ENCODE data around the gene WDR70. TPM values are rescaled to one million over a fixed set of nuclear protein-coding genes. Genes with fewer than 3 reads are reported as not detected.

Gene WDR70
- total and polyA plus RNA-seq, 10 of the 15 experiments (the other 5 are each of a cell fraction or from before 2014, with no cell fraction given), result 10.9 to 33.6 (median 29.1) TPM

GRCh38 chr5:37662362-37662761, 283.2 kb downstream of the WDR70 start (continued):
- TF ChIP-seq E2F8 (IDR thresholded peaks at IDR 0.05; ENCODE audit: low read depth, partially characterized antibody), result no peak
- no peak for TF ChIP-seq NKRF (conservative IDR thresholded peaks at IDR 0.05)
- no peak for TF ChIP-seq POU2F2 (IDR thresholded peaks at IDR 0.05; ENCODE audit: borderline replicate concordance, low read depth, low read length)

DNA sequence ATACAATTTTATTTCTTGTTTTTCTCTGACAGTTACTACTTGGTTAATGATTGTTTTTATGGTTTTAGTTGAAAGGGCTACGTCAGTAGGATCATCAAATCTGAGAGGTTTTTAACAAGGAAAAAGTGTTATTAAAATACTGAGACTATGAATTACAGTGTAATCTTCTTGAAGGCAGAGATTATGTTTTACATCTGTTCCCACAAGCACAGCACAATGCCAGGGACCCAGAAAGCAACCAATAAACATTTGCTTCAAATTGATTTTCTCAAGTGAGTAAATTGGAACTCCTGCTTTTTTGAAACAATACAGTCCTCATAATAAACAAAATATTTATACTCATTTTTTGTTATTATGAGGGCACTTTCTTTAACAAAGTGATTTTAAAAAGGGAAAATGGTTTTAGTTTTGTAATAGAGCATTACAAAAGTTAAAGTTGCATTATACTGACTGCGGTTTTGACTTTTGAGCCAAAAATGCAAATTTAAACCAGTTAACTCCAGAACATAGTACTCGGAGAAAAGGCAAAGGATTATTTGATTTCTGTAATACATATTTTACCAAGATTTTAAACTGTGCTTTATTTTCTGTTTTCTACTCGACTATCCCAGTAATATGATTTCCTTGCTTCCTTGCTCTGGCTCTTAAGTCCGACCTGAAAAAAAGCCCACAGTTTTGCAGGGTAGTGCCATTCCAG, 283.8 kb downstream of the WDR70 start:
- CTCF ChIA-PET, result interaction anchor here (0.7 kb wide), 1 partner anchor 616 kb away, joined by 3 read pairs; no protein-coding TSS in a partner anchor
- in situ Hi-C loops (cut with MboI), result no loop called here
- Histone ChIP-seq H3K9ac (ENCODE audit: control insufficient read depth, insufficient read depth, low read length) (no peak overlapping the region), H3K27ac (ENCODE audit: control insufficient read depth, insufficient read depth) (no peak overlapping the region), H3K9me3 (replicated peaks; ENCODE audit: control insufficient read depth, insufficient read depth, low read length) (no peaks in the 10 kb centered on the region), H4K20me1 (ENCODE audit: control insufficient read depth, insufficient read depth) (no peaks in the 10 kb centered on the region), H3K4me1 (ENCODE audit: control insufficient read depth, insufficient read depth, low read length) (no peaks in the 10 kb centered on the region), H2AFZ (ENCODE audit: control insufficient read depth, low read depth, low read length) (no peak overlapping the region), H3K4me2 (ENCODE audit: control insufficient read depth, insufficient read depth) (no peak overlapping the region), H3K4me3 (no peak overlapping the region), H3K79me2 (ENCODE audit: control insufficient read depth, insufficient read depth, low read length) (no peaks in the 10 kb centered on the region), H3K36me3 (ENCODE audit: control insufficient read depth in 2 of 2, insufficient read depth in 2 of 2, low read length in 1 of 2) (no peaks in the 10 kb centered on the region), H3K27me3 (replicated peaks in 1 of 2; ENCODE audit: control insufficient read depth in 2 of 2, insufficient read depth in 2 of 2, low read length in 1 of 2) (no peaks in the 10 kb centered on the region)
- POLR2A ChIA-PET, result no interaction called here
- RAD21 ChIA-PET (ENCODE audit: unreplicated experiment), result no interaction called here
- SMC1A ChIA-PET (ENCODE audit: uncharacterized antibody, unreplicated experiment), result no interaction called here
- intact Hi-C loops (cut with micrococcal nuclease; ENCODE audit: unreplicated experiment), result no loop called here
- 98% methylated on average over 5 of the region's 5 CpGs for WGBS (ENCODE audit: insufficient coverage, insufficient replicate concordance, low lambda C conversion rate, missing lambda C conversion rate)
- FAIRE-seq (no peak), ATAC-seq (no peak), DNase-seq (ENCODE audit: low read depth, low spot score) (no peak)
- no TSS peak for BruUV-seq (replicated peaks)
- no peak for TF ChIP-seq KAT2A (conservative IDR thresholded peaks at IDR 0.05; ENCODE audit: control insufficient read depth, low read depth, low read length)
- no peak for TF ChIP-seq TAF1 (IDR thresholded peaks at IDR 0.05; ENCODE audit: borderline replicate concordance, low read depth, low read length)
- TF ChIP-seq, protein P1, sequence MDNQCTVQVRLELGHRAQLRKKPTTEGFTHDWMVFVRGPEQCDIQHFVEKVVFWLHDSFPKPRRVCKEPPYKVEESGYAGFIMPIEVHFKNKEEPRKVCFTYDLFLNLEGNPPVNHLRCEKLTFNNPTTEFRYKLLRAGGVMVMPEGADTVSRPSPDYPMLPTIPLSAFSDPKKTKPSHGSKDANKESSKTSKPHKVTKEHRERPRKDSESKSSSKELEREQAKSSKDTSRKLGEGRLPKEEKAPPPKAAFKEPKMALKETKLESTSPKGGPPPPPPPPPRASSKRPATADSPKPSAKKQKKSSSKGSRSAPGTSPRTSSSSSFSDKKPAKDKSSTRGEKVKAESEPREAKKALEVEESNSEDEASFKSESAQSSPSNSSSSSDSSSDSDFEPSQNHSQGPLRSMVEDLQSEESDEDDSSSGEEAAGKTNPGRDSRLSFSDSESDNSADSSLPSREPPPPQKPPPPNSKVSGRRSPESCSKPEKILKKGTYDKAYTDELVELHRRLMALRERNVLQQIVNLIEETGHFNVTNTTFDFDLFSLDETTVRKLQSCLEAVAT (IDR thresholded peaks at IDR 0.05), result no peak
- no peak for TF ChIP-seq SKIL (IDR thresholded peaks at IDR 0.05; ENCODE audit: low read depth, poor library complexity, severe bottlenecking)
- no peak for TF ChIP-seq ETV6 (conservative IDR thresholded peaks at IDR 0.05 in 1 of 2, IDR thresholded peaks at IDR 0.05 in 1 of 2; ENCODE audit: borderline replicate concordance in 1 of 2, low read depth in 1 of 2)
- no peak for TF ChIP-seq STAT3 (IDR thresholded peaks at IDR 0.05; ENCODE audit: low read depth, low read length)

All from GM12878 (cell line).